HL-60/S4 treated with phorbol 12-myristate 13-acetate at 8.2 ng/mL for 4 days and 3 days (cell line): ENCODE measurements around the gene FAM163B.

Source experiments
- in situ Hi-C: fragments of 300-500 bp; cut with MboI; formaldehyde crosslinking; loops from 2 replicates; pipeline ENCODE4 v1.15.0; 2022; ENCODE audit warnings: low sequenced_read_pairs

Gene FAM163B

GRCh38 chr9:133601746-133602145 is 7.4 kb downstream of the FAM163B start:
- in situ Hi-C loops = no loop called here

DNA sequence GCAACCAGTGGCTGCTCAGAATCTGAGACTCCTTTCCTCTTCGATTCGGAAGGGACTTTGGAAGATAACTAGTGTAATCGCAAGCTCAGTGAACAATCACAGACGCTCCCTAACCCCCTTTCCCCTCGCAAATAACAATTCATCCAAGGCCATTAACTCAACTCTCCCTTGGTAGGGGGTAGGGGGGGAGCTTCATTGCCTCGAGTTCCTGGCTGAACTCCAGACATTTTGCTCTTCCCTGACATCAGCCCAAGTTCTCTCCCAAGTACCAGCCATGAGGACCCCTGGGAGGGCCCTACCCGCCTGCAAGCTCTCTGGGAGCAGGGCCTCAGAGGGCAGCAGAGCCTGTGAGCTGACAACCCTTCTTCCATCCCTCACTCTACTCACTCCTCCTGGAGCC is 8.4 kb downstream of the FAM163B start:
- in situ Hi-C loops = no loop called here

- in situ Hi-C loops = no loop called here
Measured at GRCh38 chr9:133599470-133600173, 9.6 kb downstream of the FAM163B start.

DNA sequence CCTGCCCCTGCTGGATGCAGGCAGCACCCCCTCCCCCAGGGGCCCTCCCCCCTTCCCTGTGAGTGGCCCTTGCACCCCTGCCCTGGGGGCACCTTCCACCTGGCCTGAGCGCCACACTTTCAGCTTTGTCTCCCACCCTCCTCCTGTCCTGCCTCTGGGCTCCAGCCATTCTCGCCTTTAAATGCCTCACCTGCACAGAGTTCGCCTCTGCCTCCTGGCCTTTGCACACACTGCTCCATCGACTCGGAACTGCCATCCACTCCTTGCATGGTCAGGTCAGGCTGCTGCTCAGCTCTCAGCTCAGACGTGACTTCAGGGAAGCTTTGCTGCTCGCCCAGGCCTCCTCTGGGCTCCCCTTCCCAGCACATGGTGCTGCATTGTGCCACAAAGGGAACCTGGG is 10.2 kb downstream of the FAM163B start:
- in situ Hi-C loops = no loop called here

DNA sequence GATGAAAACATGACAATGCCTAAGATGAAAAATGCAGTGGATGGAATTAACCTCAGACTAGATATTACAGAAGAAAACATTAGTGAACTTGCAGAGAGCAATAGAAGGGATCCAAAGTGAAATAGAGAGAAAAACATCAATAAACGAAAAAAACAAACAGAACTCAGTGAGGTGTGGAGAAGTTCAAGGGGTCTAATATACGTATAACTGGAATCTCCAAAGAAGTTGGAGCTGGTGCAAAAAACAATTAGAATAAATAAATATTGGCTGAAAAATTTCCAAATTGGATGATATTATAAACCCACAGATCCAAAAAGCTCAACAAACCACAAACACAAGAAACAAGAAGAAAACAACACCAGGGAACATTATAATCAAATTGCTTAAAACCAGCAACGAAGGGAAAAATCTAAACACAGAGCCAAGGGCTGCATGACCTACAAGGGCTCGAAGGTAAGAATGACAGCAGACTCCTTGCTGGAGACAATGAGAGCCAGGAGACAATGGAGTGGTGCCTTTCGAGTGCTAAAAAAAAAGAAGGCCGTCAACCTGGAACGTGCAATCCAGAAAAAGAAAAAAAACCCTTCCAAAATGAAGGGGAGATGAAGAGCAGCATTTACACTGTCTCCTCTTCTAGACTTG is 11.8 kb downstream of the FAM163B start:
- in situ Hi-C loops = no loop called here

DNA sequence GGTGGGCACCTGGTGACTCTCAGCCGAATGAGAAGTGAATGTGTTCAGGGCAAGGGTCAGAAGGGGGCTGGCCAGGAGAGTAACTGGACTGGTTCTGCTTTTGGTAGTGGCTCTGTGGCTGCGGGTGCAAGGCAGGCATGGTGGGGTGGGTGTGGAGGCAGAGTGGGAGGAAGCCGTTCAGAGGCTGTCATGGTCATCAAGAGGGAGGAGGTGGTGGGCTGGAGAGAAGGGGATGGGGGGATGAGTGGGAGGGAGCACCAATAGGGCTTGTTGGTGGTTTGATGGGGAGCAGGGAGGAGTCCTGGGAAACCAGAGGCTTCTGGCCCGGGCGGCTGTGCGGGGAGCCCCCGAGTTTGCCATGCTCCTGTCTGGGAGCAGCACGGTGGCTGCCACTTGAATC is 13.3 kb downstream of the FAM163B start:
- in situ Hi-C loops = no loop called here

- in situ Hi-C loops = no loop called here
Measured at GRCh38 chr9:133594310-133594709, 14.9 kb downstream of the FAM163B start.

GRCh38 chr9:133593587-133594253 is 15.5 kb downstream of the FAM163B start:
- in situ Hi-C loops = no loop called here

DNA sequence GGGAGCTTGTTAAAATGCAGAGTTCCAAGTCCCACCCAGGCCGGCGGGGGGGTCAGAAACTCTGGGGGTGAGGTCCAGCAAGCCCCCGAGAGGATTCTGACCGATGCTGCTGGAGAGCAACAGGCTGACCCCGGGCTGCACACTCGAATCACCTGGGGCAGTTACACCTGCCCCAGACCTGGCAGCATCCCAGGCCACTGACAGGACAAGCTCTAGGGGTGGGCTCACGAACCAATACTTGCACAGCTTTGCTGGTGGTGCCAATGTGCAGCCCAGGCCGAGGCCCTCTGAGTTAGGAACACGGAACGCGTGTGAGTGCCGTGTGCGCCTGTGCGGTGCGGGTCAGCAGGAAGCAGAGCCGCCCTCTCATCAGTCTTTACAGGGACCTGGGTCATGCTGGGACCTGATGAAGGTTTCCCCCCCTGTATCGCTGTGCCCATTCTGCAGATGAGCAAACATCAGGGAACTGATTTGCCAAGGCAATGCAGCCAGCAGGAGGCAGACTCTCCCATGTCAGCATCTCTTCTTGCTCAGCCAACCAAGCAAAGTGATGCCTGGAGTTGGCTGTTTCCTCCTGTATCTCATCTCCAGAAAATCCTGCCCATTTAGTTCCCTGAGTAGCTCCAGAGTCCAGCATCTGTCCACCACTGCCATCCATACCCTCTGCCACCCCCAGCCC is 16.3 kb downstream of the FAM163B start:
- in situ Hi-C loops = no loop called here

GRCh38 chr9:133591985-133592384 is 17.2 kb downstream of the FAM163B start:
- in situ Hi-C loops = no loop called here

- in situ Hi-C loops = no loop called here
Measured at GRCh38 chr9:133591116-133591910, 17.9 kb downstream of the FAM163B start.

DNA sequence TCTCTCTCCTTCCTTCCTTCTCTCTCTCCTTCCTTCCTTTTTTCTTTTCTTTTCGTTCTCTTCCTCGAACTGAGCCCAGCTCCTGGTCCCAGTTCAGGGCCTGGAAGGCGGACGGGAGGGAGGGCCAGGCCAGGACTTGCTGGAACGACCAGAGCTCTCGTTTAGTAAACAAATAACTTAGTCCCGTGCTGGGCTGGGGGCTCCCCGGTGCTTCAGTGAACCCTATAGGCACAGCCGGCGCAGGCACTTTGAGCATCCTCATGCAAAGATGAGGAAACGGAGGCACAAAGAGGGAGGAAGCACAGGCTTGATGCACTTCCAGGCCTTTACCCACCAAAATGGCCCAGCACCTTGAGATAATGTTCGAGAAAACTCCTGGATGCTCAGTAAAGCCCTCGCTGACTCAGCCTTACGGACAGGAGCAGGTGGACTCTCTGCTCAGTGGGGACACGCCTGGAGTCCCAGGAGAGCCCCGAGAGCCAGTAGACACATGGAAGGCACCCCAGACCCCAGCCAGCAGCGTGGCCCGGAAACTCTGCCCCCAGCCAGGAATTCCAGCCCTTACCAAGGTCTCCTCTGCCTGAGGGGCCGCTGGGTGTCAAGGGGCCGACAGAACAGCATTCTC is 18.8 kb downstream of the FAM163B start:
- in situ Hi-C loops = no loop called here

GRCh38 chr9:133589454-133590227 is 19.5 kb downstream of the FAM163B start:
- in situ Hi-C loops = no loop called here

GRCh38 chr9:133587466-133587865 is 21.7 kb downstream of the FAM163B start:
- in situ Hi-C loops = no loop called here

GRCh38 chr9:133587051-133587450 is 22.1 kb downstream of the FAM163B start:
- in situ Hi-C loops = no loop called here

DNA sequence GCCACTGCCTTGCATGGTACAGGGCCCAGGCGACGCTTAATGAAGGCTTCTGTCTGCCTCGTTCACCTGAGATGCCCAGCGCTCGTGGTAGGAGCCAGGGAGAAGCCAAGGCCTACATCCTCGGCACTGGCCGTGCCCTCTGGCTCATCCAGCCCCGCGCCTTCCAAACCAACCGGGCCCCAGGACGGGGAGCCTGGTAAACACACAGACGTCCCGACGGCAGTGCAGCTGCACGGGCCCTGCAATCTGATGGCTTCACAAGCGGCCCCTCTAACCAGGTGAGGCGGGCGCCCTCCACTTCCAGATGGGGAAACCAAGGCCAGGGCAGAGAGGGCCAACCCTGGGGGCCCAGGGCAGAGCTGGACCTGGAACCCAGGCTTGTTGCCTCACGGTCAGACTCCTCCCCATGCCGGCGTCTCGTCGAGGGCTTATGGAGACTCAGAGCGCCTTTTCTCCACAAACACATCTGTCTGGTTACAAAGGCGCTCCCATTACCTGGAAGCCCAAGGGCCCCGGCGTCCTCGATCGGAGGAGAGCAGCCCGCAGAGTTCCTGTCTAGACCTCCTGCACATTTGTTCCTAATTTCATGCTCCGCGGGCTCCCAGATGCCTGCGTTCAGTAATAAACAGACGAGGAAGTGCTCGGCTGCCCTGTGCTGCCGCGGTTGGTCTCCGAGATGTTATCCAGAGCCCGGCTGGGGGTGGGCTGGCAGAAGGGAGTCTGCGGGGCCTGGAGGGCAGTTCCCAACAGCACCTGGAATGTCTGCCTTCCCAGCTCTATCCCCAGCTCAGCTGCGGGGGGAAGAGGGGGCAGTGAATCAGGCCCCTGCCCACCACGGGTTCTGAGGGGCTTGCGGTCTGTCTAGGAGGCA is 23.5 kb downstream of the FAM163B start:
- in situ Hi-C loops = no loop called here

DNA sequence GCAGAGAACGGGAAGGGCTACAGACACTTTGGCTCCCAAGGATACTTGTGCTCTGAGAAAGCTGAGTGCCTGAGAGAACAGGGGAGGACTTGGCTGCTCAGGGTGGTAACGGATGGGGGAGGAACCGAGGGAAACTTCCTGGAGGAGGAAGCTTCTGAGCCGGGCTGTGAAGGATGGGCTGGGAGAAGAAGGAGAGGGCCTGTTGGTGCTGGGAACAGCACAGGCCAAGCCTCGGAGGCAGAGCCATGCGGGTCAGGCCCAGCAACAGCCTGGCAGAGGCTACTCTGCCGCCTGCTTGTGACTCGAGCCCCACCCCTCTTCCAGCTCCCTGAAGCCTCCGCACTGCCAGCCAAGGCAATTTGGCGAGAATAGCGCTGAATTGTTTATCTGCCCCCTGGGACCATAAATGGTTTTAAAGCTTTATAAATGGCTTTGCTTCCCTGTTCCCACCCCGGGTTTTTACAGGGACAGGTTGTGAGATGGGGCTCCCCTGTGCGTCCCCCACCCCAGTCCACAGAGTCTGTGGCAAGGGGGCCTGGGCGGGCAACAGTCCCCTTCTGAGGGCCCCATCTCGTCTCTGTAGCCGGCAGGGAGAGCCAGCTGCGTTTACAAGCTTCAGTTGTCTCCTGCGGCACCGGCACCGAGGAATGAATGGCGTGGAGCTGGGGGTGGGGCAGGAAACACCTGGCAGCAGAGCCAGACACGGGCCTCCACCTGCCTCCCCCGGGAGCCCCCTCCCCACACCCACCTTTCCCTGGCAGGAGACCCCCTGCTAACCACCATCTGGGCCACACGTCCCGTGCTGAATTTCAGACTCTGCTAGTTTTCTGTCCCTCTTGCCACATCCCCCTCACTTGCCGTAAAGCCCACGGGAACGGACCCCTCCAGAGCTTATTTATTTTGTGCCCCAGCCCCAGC is 24.4 kb downstream of the FAM163B start:
- in situ Hi-C loops = no loop called here

GRCh38 chr9:133584167-133584558 is 25.0 kb downstream of the FAM163B start:
- in situ Hi-C loops = no loop called here
